ENCODE measurements around the gene KPNA4.

The KPNA4 gene

DNA sequence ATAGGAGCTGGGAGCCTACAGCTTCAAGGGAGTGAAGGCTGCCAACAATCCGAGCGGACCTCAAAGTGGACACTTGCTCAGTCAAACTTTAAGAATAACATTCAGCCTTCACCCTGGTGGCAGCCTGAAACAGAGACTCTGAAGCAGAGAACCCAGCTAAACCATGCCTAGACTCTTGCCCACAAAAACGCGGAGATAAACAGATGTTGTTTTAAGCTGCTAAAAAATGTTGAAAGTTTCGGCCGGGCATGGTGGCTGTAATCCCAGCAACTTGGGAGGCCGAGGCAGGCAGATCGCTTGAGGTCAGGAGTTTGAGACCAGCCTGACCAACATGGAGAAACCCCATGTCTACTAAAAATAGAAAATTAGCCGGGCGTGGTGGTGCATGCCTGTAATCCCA lies 86.0 kb downstream of the KPNA4 start:
- TF ChIP-seq, protein P1, sequence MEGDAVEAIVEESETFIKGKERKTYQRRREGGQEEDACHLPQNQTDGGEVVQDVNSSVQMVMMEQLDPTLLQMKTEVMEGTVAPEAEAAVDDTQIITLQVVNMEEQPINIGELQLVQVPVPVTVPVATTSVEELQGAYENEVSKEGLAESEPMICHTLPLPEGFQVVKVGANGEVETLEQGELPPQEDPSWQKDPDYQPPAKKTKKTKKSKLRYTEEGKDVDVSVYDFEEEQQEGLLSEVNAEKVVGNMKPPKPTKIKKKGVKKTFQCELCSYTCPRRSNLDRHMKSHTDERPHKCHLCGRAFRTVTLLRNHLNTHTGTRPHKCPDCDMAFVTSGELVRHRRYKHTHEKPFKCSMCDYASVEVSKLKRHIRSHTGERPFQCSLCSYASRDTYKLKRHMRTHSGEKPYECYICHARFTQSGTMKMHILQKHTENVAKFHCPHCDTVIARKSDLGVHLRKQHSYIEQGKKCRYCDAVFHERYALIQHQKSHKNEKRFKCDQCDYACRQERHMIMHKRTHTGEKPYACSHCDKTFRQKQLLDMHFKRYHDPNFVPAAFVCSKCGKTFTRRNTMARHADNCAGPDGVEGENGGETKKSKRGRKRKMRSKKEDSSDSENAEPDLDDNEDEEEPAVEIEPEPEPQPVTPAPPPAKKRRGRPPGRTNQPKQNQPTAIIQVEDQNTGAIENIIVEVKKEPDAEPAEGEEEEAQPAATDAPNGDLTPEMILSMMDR (conservative IDR thresholded peaks at IDR 0.05; ENCODE audit: control insufficient read depth, insufficient read depth, low read depth, low read length) = no peak
- no peak for DNase-seq (ENCODE audit: low read depth)
- no peak overlapping the region for H3K4me3 ChIP-seq (ENCODE audit: control insufficient read depth, low read depth, low read length)

DNA sequence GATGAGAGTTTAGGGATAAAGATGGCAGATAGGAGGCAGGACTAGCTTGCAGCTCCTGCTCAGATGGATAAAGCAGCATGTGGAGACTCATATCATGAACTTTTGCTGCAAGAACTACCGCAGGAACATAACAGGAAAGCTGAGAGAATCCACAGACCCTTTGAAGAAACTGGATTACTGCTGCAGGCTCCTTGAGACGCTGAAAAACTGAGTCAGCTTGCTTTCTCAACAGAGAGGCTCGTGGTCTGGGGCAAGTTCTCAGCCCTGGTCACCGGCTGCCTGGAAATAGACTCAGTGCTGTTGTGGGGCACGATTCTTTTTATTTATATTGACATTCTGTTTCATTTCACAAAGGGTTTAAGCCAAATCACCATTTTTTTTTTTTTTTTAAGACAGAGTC lies 87.0 kb downstream of the KPNA4 start:
- TF ChIP-seq, protein P1 (conservative IDR thresholded peaks at IDR 0.05; ENCODE audit: control insufficient read depth, insufficient read depth, low read depth, low read length) = no peak
- peak; percentile 71 for DNase-seq (ENCODE audit: low read depth)
- H3K4me3 ChIP-seq (ENCODE audit: control insufficient read depth, low read depth, low read length) = no peak overlapping the region

DNA sequence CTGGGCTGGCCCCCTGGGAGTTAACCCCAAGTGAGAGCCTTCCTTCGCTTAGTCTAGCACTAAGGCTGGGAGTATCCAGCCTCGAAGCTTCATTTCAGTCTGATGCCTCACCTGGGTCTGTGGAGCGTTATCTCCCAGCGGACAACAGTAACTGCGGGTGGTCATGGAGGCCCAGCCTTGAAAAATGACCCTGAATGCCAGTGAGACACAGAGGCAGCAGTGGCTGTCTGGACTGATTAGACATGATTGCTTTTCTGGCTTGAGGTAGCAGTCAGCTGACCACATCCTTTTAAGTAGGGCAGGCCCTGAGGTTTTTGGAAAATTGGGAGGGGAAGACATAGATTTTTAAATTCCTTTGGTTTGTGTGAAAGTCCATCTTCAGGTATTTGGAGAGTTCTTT lies 87.6 kb downstream of the KPNA4 start:
- DNase-seq (ENCODE audit: low read depth) = no peak
- no peak overlapping the region for H3K4me3 ChIP-seq (ENCODE audit: control insufficient read depth, low read depth, low read length)
- TF ChIP-seq, protein P1 (conservative IDR thresholded peaks at IDR 0.05; ENCODE audit: control insufficient read depth, insufficient read depth, low read depth, low read length) = no peak

DNA sequence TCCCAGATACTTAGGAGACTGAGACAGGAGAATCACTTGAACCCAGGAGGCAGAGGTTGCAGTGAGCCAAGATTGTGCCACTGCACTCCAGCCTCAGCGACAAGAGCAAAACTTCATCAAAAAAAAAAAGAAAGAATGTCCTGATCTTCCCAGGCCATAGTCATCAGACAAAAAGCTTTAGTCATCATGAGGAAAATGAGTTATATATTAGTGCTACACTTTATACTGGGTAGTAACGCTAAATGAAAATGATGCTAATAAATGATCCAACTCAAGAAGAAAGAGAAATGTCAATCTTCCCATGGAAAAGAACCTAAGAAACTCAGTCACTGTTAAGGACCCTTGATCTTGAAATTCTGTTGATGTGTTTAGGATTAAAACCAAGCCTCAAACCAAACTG lies 89.5 kb downstream of the KPNA4 start:
- no peak overlapping the region for H3K4me3 ChIP-seq (ENCODE audit: control insufficient read depth, low read depth, low read length)
- TF ChIP-seq, protein P1 (conservative IDR thresholded peaks at IDR 0.05; ENCODE audit: control insufficient read depth, insufficient read depth, low read depth, low read length) = no peak
- DNase-seq (ENCODE audit: low read depth) = peak; percentile 50

- TF ChIP-seq, protein P1 (conservative IDR thresholded peaks at IDR 0.05; ENCODE audit: control insufficient read depth, insufficient read depth, low read depth, low read length) = no peak
- H3K4me3 ChIP-seq (ENCODE audit: control insufficient read depth, low read depth, low read length) = no peak overlapping the region
- no peak for DNase-seq (ENCODE audit: low read depth)
Observed at GRCh38 chr3:160475153-160475552, 90.2 kb downstream of the KPNA4 start.

DNA sequence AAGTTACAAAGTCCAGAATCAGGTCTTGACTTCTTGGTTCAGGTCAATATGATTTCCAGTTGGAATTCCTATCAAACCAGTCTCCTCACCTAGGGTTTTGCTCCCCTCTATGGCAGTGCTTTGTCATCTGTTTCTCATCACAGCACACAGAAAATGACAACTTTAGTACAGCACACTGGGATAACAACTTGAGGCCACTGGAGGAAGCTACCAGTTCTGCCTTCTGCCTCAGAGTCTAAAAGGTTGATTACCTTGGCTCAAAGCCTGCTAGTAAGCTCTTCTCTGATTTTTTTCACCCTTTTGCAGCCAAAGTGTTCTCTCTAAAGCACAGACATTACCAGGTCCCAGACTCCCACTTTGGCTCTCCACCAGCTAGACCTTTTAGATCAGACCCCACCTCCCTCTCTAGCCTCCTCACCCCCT lies 90.9 kb downstream of the KPNA4 start:
- TF ChIP-seq, protein P1 (conservative IDR thresholded peaks at IDR 0.05; ENCODE audit: control insufficient read depth, insufficient read depth, low read depth, low read length) = no peak
- H3K4me3 ChIP-seq (ENCODE audit: control insufficient read depth, low read depth, low read length) = no peak overlapping the region
- DNase-seq (ENCODE audit: low read depth) = peak; percentile 83

- DNase-seq (ENCODE audit: low read depth) = peak; percentile 99
- H3K4me3 ChIP-seq (ENCODE audit: control insufficient read depth, low read depth, low read length) = no peak overlapping the region
Observed at GRCh38 chr3:160473978-160474377, 91.4 kb downstream of the KPNA4 start.

More at GRCh38 chr3:160473978-160474377, 91.4 kb downstream of the KPNA4 start:
- TF ChIP-seq, protein P1 (conservative IDR thresholded peaks at IDR 0.05; ENCODE audit: control insufficient read depth, insufficient read depth, low read depth, low read length) = no peak
